ENCODE measurements around the gene LMLN. TPM values are rescaled to one million over a fixed set of nuclear protein-coding genes. Genes with fewer than 3 reads are reported as not detected.

Gene LMLN
- total RNA-seq, 4 donors from 2014 or later: 9.8 to 12.5 (median 10.9) TPM

DNA sequence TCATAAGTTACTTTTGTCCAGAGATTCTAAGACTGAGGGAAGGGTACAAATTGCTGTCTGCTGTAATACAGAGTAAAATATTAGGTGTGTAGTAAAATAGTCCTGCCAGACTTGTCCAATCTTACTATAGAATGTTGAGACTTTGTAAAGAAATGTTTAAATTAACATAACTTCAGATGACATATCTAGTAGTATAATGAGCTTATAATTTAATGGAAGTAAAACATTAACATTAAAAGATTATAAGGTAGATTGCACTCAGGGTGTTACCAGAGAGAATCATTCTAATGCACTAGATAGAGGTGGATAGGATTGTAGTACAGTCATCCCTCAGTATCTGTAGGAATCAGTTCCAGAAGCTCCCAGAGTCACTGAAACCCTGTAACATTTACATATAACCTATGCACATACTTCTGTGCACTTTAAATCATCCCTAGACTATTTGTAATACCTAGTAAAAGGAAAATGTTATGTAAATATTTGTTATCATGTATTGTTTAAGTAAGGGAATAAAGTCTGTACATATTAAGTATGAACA lies 130.8 kb downstream of the LMLN start:
- Histone ChIP-seq H3K4me3 (replicated peaks in 1 of 3) (no peak overlapping the region), H3K27me3 (no peaks in the 10 kb centered on the region), H3K9me3 (no peaks in the 10 kb centered on the region), H3K4me1 (no peaks in the 10 kb centered on the region), H3K36me3 (no peaks in the 10 kb centered on the region), H3K27ac (no peak overlapping the region)
- intact Hi-C loops (cut with DNase I): no loop called here
- DNase-seq: no peak
- TF ChIP-seq POLR2A (IDR thresholded peaks at IDR 0.05): no peak
- TF ChIP-seq, protein P1, sequence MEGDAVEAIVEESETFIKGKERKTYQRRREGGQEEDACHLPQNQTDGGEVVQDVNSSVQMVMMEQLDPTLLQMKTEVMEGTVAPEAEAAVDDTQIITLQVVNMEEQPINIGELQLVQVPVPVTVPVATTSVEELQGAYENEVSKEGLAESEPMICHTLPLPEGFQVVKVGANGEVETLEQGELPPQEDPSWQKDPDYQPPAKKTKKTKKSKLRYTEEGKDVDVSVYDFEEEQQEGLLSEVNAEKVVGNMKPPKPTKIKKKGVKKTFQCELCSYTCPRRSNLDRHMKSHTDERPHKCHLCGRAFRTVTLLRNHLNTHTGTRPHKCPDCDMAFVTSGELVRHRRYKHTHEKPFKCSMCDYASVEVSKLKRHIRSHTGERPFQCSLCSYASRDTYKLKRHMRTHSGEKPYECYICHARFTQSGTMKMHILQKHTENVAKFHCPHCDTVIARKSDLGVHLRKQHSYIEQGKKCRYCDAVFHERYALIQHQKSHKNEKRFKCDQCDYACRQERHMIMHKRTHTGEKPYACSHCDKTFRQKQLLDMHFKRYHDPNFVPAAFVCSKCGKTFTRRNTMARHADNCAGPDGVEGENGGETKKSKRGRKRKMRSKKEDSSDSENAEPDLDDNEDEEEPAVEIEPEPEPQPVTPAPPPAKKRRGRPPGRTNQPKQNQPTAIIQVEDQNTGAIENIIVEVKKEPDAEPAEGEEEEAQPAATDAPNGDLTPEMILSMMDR (IDR thresholded peaks at IDR 0.05): no peak

DNA sequence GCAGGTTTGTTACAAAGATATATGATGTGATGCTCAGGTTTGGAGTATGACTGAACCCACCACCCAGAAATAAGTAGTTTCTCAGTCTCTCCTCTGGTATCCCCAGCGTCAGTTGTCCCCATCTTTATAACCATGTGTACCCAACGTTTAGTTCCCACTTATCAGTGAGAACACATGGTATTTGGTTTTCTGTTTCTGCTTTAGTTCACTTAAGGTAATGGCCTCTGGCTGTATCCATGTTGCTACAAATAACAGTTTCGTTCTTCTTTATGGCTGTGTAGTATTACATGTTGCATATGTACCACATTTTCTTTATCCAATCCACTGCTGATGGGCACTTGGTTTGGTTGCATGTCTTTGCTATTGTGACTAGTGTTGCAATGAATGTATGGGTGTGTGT lies 132.3 kb downstream of the LMLN start:
- DNase-seq: no peak
- intact Hi-C loops (cut with DNase I): no loop called here
- Histone ChIP-seq H3K36me3 (no peaks in the 10 kb centered on the region), H3K9me3 (no peaks in the 10 kb centered on the region), H3K27ac (no peak overlapping the region), H3K4me1 (no peaks in the 10 kb centered on the region), H3K4me3 (replicated peaks in 1 of 3) (no peak overlapping the region), H3K27me3 (no peaks in the 10 kb centered on the region)
- WGBS, 2 donors: 54 to 70% methylated on average over 3 of the region's 3 CpGs
- TF ChIP-seq, protein P1 (IDR thresholded peaks at IDR 0.05): no peak
- no peak for TF ChIP-seq POLR2A (IDR thresholded peaks at IDR 0.05)

DNA sequence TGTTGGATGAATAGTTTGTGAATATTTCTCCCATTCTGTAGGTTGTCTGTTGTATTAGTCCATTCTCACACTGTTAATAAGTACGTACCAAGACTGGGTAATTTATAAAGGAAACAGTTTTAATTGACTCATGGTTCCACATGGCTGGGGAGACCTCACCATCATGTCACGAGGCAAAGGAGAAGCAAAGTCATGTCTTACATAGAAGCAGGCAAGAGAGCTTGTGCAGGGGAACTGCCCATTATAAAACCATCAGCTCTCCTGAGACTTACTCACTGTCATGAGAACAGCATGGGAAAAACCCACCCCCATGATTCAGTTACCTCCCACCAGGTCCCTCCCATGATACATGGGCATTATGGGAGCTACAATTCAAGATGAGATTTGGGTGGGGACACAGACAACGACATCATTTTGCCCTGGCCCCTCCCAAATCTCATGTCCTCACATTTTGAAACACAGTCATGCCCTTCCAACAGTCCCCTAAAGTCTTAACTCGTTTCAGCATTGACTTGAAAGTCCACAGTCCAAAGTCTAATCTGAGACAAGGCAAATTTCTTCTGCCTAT lies 133.2 kb downstream of the LMLN start:
- intact Hi-C loops (cut with DNase I): no loop called here
- TF ChIP-seq, protein P1 (IDR thresholded peaks at IDR 0.05): no peak
- TF ChIP-seq POLR2A (IDR thresholded peaks at IDR 0.05): no peak
- Histone ChIP-seq H3K4me1 (no peaks in the 10 kb centered on the region), H3K4me3 (replicated peaks in 1 of 3) (no peak overlapping the region), H3K36me3 (no peaks in the 10 kb centered on the region), H3K27ac (no peak overlapping the region), H3K9me3 (no peaks in the 10 kb centered on the region), H3K27me3 (no peaks in the 10 kb centered on the region)
- no peak for DNase-seq
- 69 to 77% methylated on average over 4 of the region's 4 CpGs for WGBS, 2 donors

Small RNA genes within 50 kb of the gene (small RNA-seq; reads per million reads assigned to genes)
- not detected for gene RNU6-621P
- gene RNU6-821P: not detected

Other genes starting within 250 kb of the LMLN start
- gene RUBCN, start 223.3 kb upstream of the LMLN start, total RNA-seq: 10 to 100 TPM; 36.8 to 56.7 (median 46.4) TPM
- 10 to 100 TPM; 34.2 to 46.2 (median 40.3) TPM for gene FYTTD1, start 210.3 kb upstream of the LMLN start, total RNA-seq
- 10 to 100 TPM; 36.7 to 68.3 (median 54.9) TPM for gene LRCH3, start 169.0 kb upstream of the LMLN start, total RNA-seq
- gene RPL35A, start 10.0 kb upstream of the LMLN start, total RNA-seq: 1,000 to 10,000 TPM in 1 of 4 donors, 100 to 1,000 TPM in 3; 514 to 2,067 (median 704) TPM